Body of pancreas (tissue), 4 donors: ENCODE data around the gene ARID1B.

Experiments used
- POLR2A ChIP-seq, 3 donors: fragments of 450-650 bp; IDR thresholded peaks; one replicate each; pipeline ENCODE4 v1.6.1; 2016; ENCODE audit warnings: antibody characterized with exemption in 3 of 3, mild to moderate bottlenecking in 2 of 3
- TF ChIP-seq, protein P1 (sequence below), 7 experiments: fragments of 450-650 bp in 4 of 7; fragments of 200-600 bp in 3 of 7; sonication (generic) in 3 of 7; IDR thresholded peaks; one replicate each; pipeline ENCODE4 v1.5.1; 2016 to 2019; ENCODE audit warnings: antibody characterized with exemption in 7 of 7

DNA sequence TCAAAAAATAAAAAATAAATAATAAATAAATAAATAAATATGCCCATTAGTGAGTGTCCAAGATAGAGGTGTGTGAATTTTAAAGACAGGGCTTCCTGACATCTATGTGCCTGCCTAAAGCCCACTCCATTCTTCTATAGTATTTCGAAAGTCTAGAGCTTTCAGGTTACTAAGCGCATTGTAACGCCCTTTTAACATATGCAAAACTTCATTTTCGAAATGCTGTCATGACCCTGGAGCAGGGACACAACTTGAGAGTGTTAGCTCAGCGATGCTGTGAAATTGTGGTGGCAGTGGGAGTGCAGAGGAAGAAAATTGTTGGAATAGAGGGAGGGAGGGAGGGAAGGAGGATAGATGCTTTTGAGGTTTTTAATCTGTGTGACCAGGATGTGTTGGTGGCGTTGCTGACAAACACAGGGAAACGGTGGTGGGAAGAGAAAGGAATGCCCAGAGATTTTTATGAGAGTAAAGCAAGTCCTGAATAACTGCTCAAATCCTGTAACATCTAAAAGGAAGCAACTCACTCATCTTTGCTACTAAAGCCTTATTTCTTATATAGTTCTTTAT is 169.3 kb downstream of the ARID1B start:
- TF ChIP-seq, protein P1, sequence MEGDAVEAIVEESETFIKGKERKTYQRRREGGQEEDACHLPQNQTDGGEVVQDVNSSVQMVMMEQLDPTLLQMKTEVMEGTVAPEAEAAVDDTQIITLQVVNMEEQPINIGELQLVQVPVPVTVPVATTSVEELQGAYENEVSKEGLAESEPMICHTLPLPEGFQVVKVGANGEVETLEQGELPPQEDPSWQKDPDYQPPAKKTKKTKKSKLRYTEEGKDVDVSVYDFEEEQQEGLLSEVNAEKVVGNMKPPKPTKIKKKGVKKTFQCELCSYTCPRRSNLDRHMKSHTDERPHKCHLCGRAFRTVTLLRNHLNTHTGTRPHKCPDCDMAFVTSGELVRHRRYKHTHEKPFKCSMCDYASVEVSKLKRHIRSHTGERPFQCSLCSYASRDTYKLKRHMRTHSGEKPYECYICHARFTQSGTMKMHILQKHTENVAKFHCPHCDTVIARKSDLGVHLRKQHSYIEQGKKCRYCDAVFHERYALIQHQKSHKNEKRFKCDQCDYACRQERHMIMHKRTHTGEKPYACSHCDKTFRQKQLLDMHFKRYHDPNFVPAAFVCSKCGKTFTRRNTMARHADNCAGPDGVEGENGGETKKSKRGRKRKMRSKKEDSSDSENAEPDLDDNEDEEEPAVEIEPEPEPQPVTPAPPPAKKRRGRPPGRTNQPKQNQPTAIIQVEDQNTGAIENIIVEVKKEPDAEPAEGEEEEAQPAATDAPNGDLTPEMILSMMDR (IDR thresholded peaks at IDR 0.05), result no peak
- no peak for TF ChIP-seq POLR2A (IDR thresholded peaks at IDR 0.05)
